IMR-90 (cell line): ENCODE results near the gene PRKAR1B. TPM values are rescaled to one million over a fixed set of nuclear protein-coding genes. Genes with fewer than 3 reads are reported as not detected.

ENCODE experiments used
- ATAC-seq: fragments of 200-7000 bp; cut with Tn5 transposase; 2 replicates; pipeline ENCODE4 v1.9.1; 2020; ENCODE audit warnings: low read depth, mild to moderate bottlenecking, moderate library complexity
- BruUV-seq: library from RNA; stranded (reverse); fragments of 400-500 nt; replicated peaks from 2 replicates; lab custom pipeline; 2021; lab: Mats Ljungman, UMichigan
- CTCF ChIA-PET: fragments of 300-600 bp; formaldehyde crosslinking; extraction: SDS; loops from one replicate; lab custom pipeline; 2021; ENCODE audit warnings: antibody characterized with exemption; lab: Yijun Ruan, JAX
- POLR2A ChIA-PET: fragments of 300-600 bp; sonication (Branson Sonifier 250); formaldehyde crosslinking; loops from one replicate; lab custom pipeline; 2022; ENCODE audit warnings: antibody characterized with exemption; ENCODE audit not compliant: unreplicated experiment; lab: Charles Lee
- DNase-seq: peaks from one replicate; pipeline ENCODE4 v3.0.0; 2013
- H2AFZ ChIP-seq: replicated peaks from 2 replicates; pipeline ENCODE3; 2013; ENCODE audit warnings: low read length, mild to moderate bottlenecking; ENCODE audit not compliant: poor library complexity
- H2AK5ac ChIP-seq: 2 replicates; pipeline ENCODE4 v1.6.1; 2013; ENCODE audit warnings: low read depth, low read length, inconsistent platforms
- H2AK9ac ChIP-seq: replicated peaks from 2 replicates; pipeline ENCODE3; 2013; ENCODE audit warnings: mild to moderate bottlenecking, low read depth, low read length, moderate library complexity; ENCODE audit not compliant: poor library complexity
- H2BK120ac ChIP-seq: 2 replicates; pipeline ENCODE4 v1.6.1; 2013; ENCODE audit warnings: low read depth, low read length, inconsistent platforms
- H2BK15ac ChIP-seq: 3 replicates; pipeline ENCODE4 v1.6.1; 2013; ENCODE audit warnings: low read depth, low read length, inconsistent platforms
- H2BK20ac ChIP-seq: 2 replicates; pipeline ENCODE4 v1.6.1; 2013; ENCODE audit warnings: low read depth, mild to moderate bottlenecking, inconsistent platforms, low read length, moderate library complexity
- H2BK5ac ChIP-seq: 2 replicates; pipeline ENCODE4 v1.6.1; 2013; ENCODE audit warnings: mild to moderate bottlenecking, low read depth, low read length, inconsistent platforms; ENCODE audit not compliant: poor library complexity, severe bottlenecking
- H3K14ac ChIP-seq: replicated peaks from 2 replicates; pipeline ENCODE4 v1.6.1; 2013; ENCODE audit warnings: low read depth, low read length, inconsistent platforms
- H3K18ac ChIP-seq: 2 replicates; pipeline ENCODE4 v1.6.1; 2013; ENCODE audit warnings: low read depth, low read length, control low read depth
- H3K23ac ChIP-seq: 2 replicates; pipeline ENCODE4 v1.6.1; 2013; ENCODE audit warnings: low read depth, low read length, inconsistent platforms
- H3K27ac ChIP-seq: 2 replicates; pipeline ENCODE4 v1.5.1; 2013; ENCODE audit warnings: mild to moderate bottlenecking, control low read depth, low read length; ENCODE audit not compliant: insufficient read depth
- H3K27me3 ChIP-seq: 2 replicates; pipeline ENCODE4 v1.6.1; 2013; ENCODE audit warnings: low read length; ENCODE audit not compliant: control insufficient read depth, insufficient read depth
- H3K36me3 ChIP-seq: 2 replicates; pipeline ENCODE4 v1.6.1; 2013; ENCODE audit warnings: low read length, mixed read lengths; ENCODE audit not compliant: control insufficient read depth, insufficient read depth
- H3K4ac ChIP-seq: 2 replicates; pipeline ENCODE4 v1.6.1; 2013; ENCODE audit warnings: low read depth, low read length, inconsistent platforms
- H3K4me1 ChIP-seq: 2 replicates; pipeline ENCODE4 v1.6.1; 2013; ENCODE audit warnings: low read length, mixed read lengths; ENCODE audit not compliant: control insufficient read depth, insufficient read depth
- H3K4me2 ChIP-seq: 2 replicates; pipeline ENCODE4 v1.6.1; 2013; ENCODE audit warnings: low read depth, mild to moderate bottlenecking, control low read depth, low read length, moderate library complexity
- H3K4me3 ChIP-seq: 2 replicates; pipeline ENCODE4 v1.5.1; 2013; ENCODE audit warnings: low read depth, mild to moderate bottlenecking, control low read depth, low read length, moderate library complexity; ENCODE audit not compliant: insufficient read depth
- H3K56ac ChIP-seq: 2 replicates; pipeline ENCODE4 v1.6.1; 2013; ENCODE audit warnings: low read length, inconsistent platforms; ENCODE audit not compliant: insufficient read depth; ENCODE audit errors: extremely low read depth
- H3K79me1 ChIP-seq, 2 experiments: 2 replicates each; pipeline ENCODE4 v1.6.1; 2013; ENCODE audit warnings: low read length in 2 of 2, inconsistent platforms in 1 of 2, low read depth in 1 of 2
- H3K9ac ChIP-seq: 2 replicates; pipeline ENCODE4 v1.6.1; 2013; ENCODE audit warnings: low read depth, low read length, control low read depth
- H3K9me1 ChIP-seq: 2 replicates; pipeline ENCODE4 v1.6.1; 2013; ENCODE audit warnings: low read length, inconsistent platforms; ENCODE audit not compliant: insufficient read depth
- H3K9me3 ChIP-seq: 2 replicates; pipeline ENCODE4 v1.6.1; 2013; ENCODE audit warnings: low read length; ENCODE audit not compliant: control insufficient read depth, insufficient read depth
- H4K20me1 ChIP-seq: 2 replicates; pipeline ENCODE4 v1.6.1; 2013; ENCODE audit warnings: low read length, inconsistent platforms; ENCODE audit not compliant: insufficient read depth
- H4K5ac ChIP-seq: 2 replicates; pipeline ENCODE4 v1.6.1; 2013; ENCODE audit warnings: mild to moderate bottlenecking, low read depth, low read length, control low read depth
- H4K8ac ChIP-seq, 2 experiments: 2 replicates each; pipeline ENCODE4 v1.6.1; 2013; ENCODE audit warnings: low read depth in 2 of 2, low read length in 2 of 2, control low read depth in 1 of 2, inconsistent platforms in 1 of 2
- H4K91ac ChIP-seq: 2 replicates; pipeline ENCODE4 v1.6.1; 2013; ENCODE audit warnings: low read depth, low read length, inconsistent platforms; ENCODE audit not compliant: insufficient read depth
- BHLHE40 ChIP-seq: fragments of 150-350 bp; IDR thresholded peaks from 2 replicates; pipeline ENCODE4 v1.6.1; 2016; ENCODE audit warnings: mild to moderate bottlenecking, low read depth, low read length
- CEBPB ChIP-seq: IDR thresholded peaks from 2 replicates; pipeline ENCODE4 v1.6.1; 2012; ENCODE audit warnings: low read depth, low read length, improper control_type of control experiment
- CHD1 ChIP-seq: IDR thresholded peaks from 2 replicates; pipeline ENCODE4 v1.6.1; 2012; ENCODE audit warnings: low read depth, low read length, improper control_type of control experiment
- FOS ChIP-seq: fragments of 150-350 bp; IDR thresholded peaks from 2 replicates; pipeline ENCODE4 v1.6.1; 2016; ENCODE audit warnings: low read depth, low read length
- MAFK ChIP-seq: IDR thresholded peaks from 2 replicates; pipeline ENCODE4 v1.6.1; 2012; ENCODE audit warnings: low read depth, low read length, improper control_type of control experiment
- MAZ ChIP-seq: IDR thresholded peaks from 2 replicates; pipeline ENCODE4 v1.6.1; 2012; ENCODE audit warnings: low read depth, mild to moderate bottlenecking, low read length, improper control_type of control experiment, moderate library complexity, borderline replicate concordance
- MXI1 ChIP-seq: IDR thresholded peaks from 2 replicates; pipeline ENCODE4 v1.6.1; 2012; ENCODE audit warnings: low read depth, mild to moderate bottlenecking, low read length, moderate library complexity, borderline replicate concordance
- NFE2L2 ChIP-seq: fragments of 150-350 bp; IDR thresholded peaks from 2 replicates; pipeline ENCODE4 v1.6.1; 2016; ENCODE audit warnings: low read depth, mild to moderate bottlenecking, low read length
- POLR2A ChIP-seq: IDR thresholded peaks from 2 replicates; pipeline ENCODE4 v1.6.1; 2012; ENCODE audit warnings: mild to moderate bottlenecking, low read depth, low read length
- RAD21 ChIP-seq: IDR thresholded peaks from 2 replicates; pipeline ENCODE4 v1.6.1; 2012; ENCODE audit warnings: low read length, improper control_type of control experiment
- RCOR1 ChIP-seq: IDR thresholded peaks from 2 replicates; pipeline ENCODE4 v1.6.1; 2012; ENCODE audit warnings: mild to moderate bottlenecking, low read length, improper control_type of control experiment; ENCODE audit not compliant: insufficient replicate concordance
- RFX5 ChIP-seq: IDR thresholded peaks from 2 replicates; pipeline ENCODE4 v1.8.0; 2012; ENCODE audit warnings: low read depth, mild to moderate bottlenecking, low read length, moderate library complexity
- SMC3 ChIP-seq: fragments of 150-350 bp; IDR thresholded peaks from 2 replicates; pipeline ENCODE4 v1.6.1; 2016; ENCODE audit warnings: low read depth, mild to moderate bottlenecking, antibody characterized with exemption, low read length, moderate library complexity
- WGBS, 2 experiments: methylation state at CpG; one replicate each; pipeline versions ENCODE4 v1.1.5 to v1.1.7; 2013; ENCODE audit warnings: missing lambda C conversion rate in 2 of 2; ENCODE audit not compliant: insufficient read length in 1 of 2; ENCODE audit errors: extremely low coverage in 2 of 2; 5-methylcytosine and 5-hydroxymethylcytosine counted together
- dilution Hi-C: fragments of 300-500 bp; cut with HindIII; formaldehyde crosslinking; loops from one replicate; pipeline ENCODE4 v1.14.3; 2018; ENCODE audit warnings: low sequenced_read_pairs; ENCODE audit not compliant: unreplicated experiment
- in situ Hi-C: fragments of 300-500 bp; cut with MboI; formaldehyde crosslinking; loops from 3 replicates; pipeline ENCODE4 v1.14.3; 2019; ENCODE audit warnings: low sequenced_read_pairs, inconsistent platforms, mixed read lengths
- intact Hi-C: fragments of 100-400 bp; cut with micrococcal nuclease; formaldehyde crosslinking; loops from 2 replicates; pipeline ENCODE4 v1.10.0; 2022
- polyA plus RNA-seq, 3 experiments: library from polyadenylated mRNA; depleted of rRNA; stranded (reverse); fragments of >200 nt; gene quantifications; 2 replicates each; pipeline ENCODE4 v1.2.3, GENCODE V29; 2012; ENCODE audit warnings: low replicate concordance in 1 of 3
- total RNA-seq: library from RNA; depleted of rRNA; stranded (reverse); fragments of >200 nt; gene quantifications from 2 replicates; pipeline ENCODE4 v1.2.3, GENCODE V29; 2012
- TF ChIP-seq, protein P1 (sequence below): conservative IDR thresholded peaks from 2 replicates; pipeline ENCODE4 v1.5.1; 2012; ENCODE audit warnings: mild to moderate bottlenecking, low read depth, low read length, improper control_type of control experiment
- TF ChIP-seq, protein P2 (sequence below): fragments of 150-350 bp; IDR thresholded peaks from 2 replicates; pipeline ENCODE4 v1.6.1; 2017; ENCODE audit warnings: mild to moderate bottlenecking, antibody characterized with exemption, low read length, low read depth
- TF ChIP-seq, protein P3 (sequence below): fragments of 150-350 bp; IDR thresholded peaks from 2 replicates; pipeline ENCODE4 v1.6.1; 2016; ENCODE audit warnings: low read depth, mild to moderate bottlenecking, low read length, moderate library complexity, borderline replicate concordance

The PRKAR1B gene
- total and polyA plus RNA-seq, 2 of the 4 experiments (the other 2 are of a cell fraction) = 15.2 to 20.2 TPM

DNA sequence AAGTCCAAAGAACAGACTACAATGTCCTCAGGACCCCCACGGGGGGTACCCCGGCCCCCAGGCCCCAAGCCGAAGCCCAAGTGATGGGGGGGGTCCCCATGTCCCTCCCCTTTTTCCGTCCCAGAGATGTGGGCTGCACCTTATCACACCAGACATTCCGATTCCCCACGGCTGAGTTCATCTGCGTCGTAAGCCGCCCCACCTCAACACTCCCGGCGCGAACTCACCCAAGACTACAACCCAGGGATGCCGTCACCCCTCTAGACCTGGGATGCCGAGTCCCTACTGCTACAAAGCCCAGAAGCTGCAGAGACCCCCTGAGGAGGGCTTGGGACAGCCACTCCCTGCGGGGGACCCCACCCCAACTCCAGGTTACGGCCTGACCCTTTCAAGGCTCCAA lies 221.9 kb downstream of the PRKAR1B start:
- TF ChIP-seq MAZ = no peak
- TF ChIP-seq, protein P1, sequence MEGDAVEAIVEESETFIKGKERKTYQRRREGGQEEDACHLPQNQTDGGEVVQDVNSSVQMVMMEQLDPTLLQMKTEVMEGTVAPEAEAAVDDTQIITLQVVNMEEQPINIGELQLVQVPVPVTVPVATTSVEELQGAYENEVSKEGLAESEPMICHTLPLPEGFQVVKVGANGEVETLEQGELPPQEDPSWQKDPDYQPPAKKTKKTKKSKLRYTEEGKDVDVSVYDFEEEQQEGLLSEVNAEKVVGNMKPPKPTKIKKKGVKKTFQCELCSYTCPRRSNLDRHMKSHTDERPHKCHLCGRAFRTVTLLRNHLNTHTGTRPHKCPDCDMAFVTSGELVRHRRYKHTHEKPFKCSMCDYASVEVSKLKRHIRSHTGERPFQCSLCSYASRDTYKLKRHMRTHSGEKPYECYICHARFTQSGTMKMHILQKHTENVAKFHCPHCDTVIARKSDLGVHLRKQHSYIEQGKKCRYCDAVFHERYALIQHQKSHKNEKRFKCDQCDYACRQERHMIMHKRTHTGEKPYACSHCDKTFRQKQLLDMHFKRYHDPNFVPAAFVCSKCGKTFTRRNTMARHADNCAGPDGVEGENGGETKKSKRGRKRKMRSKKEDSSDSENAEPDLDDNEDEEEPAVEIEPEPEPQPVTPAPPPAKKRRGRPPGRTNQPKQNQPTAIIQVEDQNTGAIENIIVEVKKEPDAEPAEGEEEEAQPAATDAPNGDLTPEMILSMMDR = no peak
- no peak for TF ChIP-seq POLR2A
- no peak for TF ChIP-seq CHD1
- TF ChIP-seq SMC3 = no peak
- no peak for TF ChIP-seq MXI1
- TF ChIP-seq NFE2L2 = no peak
- no peak for TF ChIP-seq CEBPB
- no peak for TF ChIP-seq FOS
- no peak for TF ChIP-seq RFX5
- TF ChIP-seq, protein P2, sequence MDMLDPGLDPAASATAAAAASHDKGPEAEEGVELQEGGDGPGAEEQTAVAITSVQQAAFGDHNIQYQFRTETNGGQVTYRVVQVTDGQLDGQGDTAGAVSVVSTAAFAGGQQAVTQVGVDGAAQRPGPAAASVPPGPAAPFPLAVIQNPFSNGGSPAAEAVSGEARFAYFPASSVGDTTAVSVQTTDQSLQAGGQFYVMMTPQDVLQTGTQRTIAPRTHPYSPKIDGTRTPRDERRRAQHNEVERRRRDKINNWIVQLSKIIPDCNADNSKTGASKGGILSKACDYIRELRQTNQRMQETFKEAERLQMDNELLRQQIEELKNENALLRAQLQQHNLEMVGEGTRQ = no peak
- TF ChIP-seq RAD21 = no peak
- TF ChIP-seq BHLHE40 = no peak
- TF ChIP-seq MAFK = no peak
- TF ChIP-seq, protein P3, sequence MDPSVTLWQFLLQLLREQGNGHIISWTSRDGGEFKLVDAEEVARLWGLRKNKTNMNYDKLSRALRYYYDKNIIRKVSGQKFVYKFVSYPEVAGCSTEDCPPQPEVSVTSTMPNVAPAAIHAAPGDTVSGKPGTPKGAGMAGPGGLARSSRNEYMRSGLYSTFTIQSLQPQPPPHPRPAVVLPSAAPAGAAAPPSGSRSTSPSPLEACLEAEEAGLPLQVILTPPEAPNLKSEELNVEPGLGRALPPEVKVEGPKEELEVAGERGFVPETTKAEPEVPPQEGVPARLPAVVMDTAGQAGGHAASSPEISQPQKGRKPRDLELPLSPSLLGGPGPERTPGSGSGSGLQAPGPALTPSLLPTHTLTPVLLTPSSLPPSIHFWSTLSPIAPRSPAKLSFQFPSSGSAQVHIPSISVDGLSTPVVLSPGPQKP = no peak
- no peak for TF ChIP-seq RCOR1
- peaks cover 3% of the 10 kb centered on the region; the same call in 1 of the 2 replicates for H3K36me3 ChIP-seq
- POLR2A ChIA-PET = no interaction called here

More for the DNA sequence above, 221.9 kb downstream of the PRKAR1B start:
- in situ Hi-C loops (no loop called here), intact Hi-C loops (no loop called here), dilution Hi-C loops (no loop called here)
- no peak overlapping the region for H2AFZ ChIP-seq
- no TSS peak for BruUV-seq
- no peak overlapping the region for H2BK20ac ChIP-seq
- H4K91ac ChIP-seq = no peak overlapping the region
- H2BK120ac ChIP-seq = no peak overlapping the region
- H4K8ac ChIP-seq = no peak overlapping the region
- DNase-seq (no peak), ATAC-seq (no peak)
- no peak overlapping the region for H2BK15ac ChIP-seq
- no peaks in the 10 kb centered on the region for H3K9me1 ChIP-seq
- no peaks in the 10 kb centered on the region for H3K9me3 ChIP-seq
- no peak overlapping the region for H3K18ac ChIP-seq
- H3K4ac ChIP-seq = no peak overlapping the region
- no peaks in the 10 kb centered on the region; a peak in 1 of 4 replicates for H3K79me1 ChIP-seq
- H3K4me1 ChIP-seq = no peaks in the 10 kb centered on the region
- H3K27ac ChIP-seq = no peak overlapping the region
- H2AK5ac ChIP-seq = no peak overlapping the region
- no peak overlapping the region for H3K4me2 ChIP-seq
- H3K9ac ChIP-seq = no peak overlapping the region
- 91% methylated on average over 5 of the region's 16 CpGs; no CpG with 5 or more reads in 1 of the 2 experiments for WGBS, 2 experiments
- H3K27me3 ChIP-seq = no peaks in the 10 kb centered on the region
- CTCF ChIA-PET = no interaction called here
- peak overlapping the region; percentile 52 for H2AK9ac ChIP-seq
- H3K14ac ChIP-seq = no peak overlapping the region
- no peak overlapping the region for H3K4me3 ChIP-seq
- H3K56ac ChIP-seq = no peak overlapping the region
- no peaks in the 10 kb centered on the region; the same call in 1 of the 2 replicates for H4K20me1 ChIP-seq
- no peak overlapping the region for H3K23ac ChIP-seq
- H2BK5ac ChIP-seq = no peak overlapping the region
- no peak overlapping the region for H4K5ac ChIP-seq
